GM18867 (cell line): ENCODE measurements around the gene TLE3.
"Not testable (repeated sequence)": the region's sequence is repeated elsewhere in the genome, so short reads cannot be mapped to it uniquely, and the experiment has no call there.

Source experiments
- ATAC-seq: cut with Tn5 transposase; IDR thresholded peaks from one replicate; pipeline ENCODE4 v1.9.1; 2021; ENCODE audit warnings: mild to moderate bottlenecking, moderate library complexity; ENCODE audit not compliant: unreplicated experiment

TLE3 gene

DNA sequence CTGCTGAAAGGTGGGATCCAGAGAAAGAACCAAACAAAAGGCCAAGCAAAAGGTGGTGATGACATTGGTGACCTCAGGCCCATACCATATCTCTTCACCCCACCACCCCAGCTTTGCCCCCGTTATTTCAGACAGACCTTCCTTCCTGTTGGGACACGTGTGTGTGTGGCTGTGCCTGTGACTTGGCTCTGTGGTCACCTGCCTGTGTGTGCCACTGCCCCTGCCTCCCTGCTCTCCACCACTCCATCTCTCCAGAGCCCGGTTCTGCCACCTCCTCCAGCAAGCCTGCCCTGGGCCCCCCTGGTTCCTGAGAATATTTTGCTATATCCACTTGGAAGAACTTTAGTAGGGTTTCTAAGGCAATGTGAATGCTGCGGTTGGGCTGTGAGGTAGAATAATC lies 28.6 kb upstream of the TLE3 start:
- no peak for ATAC-seq

DNA sequence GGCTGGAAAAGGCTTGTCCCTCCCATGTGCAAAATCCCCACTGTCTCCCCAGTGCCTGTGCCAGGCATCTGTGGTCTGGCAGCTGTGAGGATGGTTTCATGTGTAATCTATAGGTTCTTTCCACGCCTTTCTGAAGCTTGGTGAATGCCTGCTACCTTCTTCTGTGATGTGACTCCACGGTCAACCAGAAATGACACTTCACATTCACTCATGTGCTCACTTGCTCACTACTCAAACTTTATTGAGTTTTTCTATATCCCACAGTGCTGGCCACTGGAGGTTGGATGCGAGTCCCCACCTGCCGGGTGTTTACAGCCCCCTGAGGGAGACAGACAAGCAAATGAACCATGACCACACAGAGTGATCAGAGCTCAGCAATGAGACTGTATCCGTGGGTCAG lies 27.9 kb upstream of the TLE3 start:
- no peak for ATAC-seq

DNA sequence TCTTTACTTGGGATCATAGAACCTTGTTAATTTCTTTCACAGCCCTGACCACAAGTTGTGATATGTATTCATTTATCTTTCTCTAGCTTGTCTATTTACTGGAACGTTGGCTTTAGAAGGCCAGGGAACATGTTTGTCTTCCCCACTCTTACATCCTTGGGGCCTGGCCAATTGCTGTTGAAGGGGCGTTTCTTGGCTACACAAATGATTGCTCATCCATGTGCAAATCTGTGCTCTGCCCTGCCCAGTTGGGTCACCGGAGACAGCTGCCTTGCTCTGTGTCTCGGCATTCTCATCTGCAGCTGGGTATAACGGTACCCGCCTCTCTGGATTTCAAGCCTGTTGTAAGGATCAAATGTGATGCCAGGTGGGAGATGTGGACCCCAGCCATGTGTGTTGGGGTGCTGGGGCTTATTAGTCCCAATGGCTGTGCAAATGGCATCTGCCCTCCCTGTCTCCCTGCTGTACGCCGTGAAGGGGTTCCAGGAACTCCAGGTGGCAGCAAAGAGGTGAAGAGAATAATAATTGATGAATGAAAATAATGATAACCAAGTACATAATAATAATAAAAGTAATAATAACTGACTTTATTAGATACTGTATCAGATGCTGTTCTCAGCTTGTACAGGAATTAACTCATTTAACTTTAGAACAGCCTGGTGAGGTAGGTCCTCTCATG lies 24.0 kb upstream of the TLE3 start:
- no peak for ATAC-seq

DNA sequence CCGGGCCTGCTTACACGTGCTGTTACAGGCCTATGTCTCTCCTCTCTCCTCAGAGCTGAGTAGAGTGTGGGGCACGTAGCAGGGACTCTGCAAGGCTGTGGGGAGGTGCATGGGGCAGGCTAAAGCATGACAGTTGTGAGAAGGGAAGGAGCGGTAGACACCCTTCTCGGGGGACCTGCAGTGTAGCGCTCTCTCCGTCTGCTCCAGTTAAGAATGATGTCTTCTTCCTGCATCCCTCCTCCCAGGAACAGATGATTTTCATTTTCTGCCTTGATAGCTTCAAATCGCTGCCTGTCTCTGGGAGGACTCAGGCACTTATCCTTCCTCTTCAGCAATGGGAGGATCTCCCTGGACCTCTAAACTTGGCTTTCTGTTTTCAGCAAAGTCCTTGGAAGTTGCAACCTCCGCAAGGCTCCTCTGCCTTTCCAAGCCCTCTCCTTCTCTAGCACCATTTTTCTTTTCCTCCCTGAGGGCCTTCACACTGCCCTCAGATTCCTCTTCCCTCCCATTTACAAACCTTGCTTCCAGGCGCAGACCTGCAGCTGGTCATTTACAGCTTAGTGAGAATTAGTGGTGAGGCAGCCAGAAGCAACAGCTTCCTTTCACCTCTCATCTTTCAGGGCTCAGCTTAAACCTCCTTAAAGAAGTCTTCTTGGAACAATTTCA lies 23.4 kb upstream of the TLE3 start:
- no peak for ATAC-seq

DNA sequence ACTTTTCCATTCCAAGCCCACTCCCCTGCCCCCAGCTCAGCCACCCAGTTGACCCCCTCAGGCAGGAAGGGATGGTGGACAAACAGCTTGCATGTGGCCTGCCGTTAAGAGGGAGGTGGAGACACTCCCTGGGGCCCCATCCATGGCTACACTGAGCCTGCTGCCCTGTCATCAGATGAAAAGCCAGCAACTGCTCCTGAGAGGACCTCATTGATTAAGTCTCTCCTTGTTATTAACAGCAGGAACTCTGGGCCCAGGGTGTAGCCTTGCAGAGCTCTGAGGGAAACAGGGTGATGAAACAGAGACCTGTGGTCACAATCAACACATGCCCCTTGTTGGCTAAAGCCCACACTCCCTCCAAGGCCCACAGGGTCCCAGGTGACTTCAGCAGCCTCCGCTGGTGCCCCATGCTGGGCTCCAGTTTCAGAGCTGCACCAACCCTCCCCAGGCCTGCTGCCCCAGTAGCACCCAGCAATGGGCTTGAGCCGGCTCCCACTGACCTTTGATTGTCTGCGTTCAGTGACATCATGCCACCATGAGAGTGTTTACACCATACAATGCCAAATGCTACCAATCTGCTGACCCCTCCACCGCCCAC lies 22.3 kb upstream of the TLE3 start:
- no peak for ATAC-seq

DNA sequence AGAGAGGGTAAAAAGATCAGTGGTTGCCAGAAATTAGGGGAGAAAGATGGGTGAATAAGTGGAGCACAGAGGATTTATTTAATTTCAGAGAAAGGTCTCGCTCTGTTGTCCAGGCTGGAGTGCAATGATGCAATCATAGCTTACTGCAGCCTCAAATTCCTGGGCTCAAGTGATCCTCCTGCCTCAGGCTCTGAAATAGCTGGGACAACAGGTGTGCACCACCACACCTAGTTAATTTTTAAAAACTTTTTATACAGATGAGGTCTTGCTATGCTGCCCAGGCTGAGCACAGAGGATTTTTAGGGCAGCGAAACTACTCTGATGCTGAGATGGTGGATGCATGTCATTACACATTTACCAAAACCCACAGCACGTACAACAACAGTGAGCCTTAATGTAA lies 20.9 kb upstream of the TLE3 start:
- no peak for ATAC-seq

DNA sequence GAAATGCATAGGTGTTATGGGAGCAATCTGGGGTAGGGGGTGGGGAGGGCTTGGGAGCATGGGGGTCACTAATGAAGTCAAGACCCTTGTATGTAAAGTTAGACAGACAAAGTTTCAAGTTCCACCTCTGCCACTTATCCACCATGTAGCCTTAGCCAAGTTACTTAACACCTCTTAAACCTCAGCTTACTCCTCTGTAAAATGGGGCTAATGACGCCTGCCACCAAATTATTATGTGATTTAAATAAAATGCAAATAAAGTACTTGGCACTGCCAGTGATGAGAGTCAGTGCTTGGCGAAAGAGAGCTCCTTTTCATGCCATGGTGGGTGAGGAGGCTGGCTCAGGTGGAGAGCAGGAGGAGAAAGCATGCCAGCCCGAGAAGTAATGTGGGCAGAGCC lies 18.6 kb upstream of the TLE3 start:
- no peak for ATAC-seq

DNA sequence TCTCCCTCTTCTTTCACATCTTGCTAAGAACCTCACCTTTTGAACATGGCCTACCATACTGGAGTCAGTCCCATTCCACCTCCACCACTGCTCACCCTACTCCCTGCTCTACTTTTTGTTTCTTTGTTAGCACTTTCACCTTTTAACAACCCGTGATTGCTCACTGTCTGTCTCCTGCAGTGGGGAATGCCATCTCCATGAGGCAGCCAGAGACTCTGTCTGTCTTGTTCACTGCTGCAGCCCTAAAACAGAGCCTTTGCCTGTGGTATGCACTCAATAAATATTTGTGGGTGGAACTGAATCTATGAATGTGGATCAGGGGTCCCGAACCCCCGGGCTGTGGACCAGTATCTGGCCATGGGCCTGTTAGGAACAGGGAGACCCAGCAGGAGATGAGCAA lies 16.5 kb upstream of the TLE3 start:
- no peak for ATAC-seq

DNA sequence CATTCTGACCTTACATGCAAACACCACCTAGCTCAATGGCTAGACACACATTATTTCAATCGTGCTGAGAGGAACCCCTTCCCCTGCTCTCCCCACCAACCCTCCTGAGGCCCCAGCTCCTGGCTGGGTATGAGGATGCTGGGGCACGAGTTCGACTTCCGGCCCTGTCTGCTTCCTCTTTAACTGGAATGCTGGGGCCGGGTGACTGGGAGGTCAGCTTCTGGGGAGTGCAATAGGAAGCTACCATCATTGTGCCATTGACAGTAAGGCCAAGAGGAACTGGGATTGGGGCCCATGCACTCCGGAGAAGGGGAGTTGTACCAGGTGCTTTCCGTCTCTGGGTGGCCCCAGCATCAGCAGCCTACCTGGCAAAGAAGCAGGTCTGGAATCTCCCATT lies 15.6 kb upstream of the TLE3 start:
- no peak for ATAC-seq

DNA sequence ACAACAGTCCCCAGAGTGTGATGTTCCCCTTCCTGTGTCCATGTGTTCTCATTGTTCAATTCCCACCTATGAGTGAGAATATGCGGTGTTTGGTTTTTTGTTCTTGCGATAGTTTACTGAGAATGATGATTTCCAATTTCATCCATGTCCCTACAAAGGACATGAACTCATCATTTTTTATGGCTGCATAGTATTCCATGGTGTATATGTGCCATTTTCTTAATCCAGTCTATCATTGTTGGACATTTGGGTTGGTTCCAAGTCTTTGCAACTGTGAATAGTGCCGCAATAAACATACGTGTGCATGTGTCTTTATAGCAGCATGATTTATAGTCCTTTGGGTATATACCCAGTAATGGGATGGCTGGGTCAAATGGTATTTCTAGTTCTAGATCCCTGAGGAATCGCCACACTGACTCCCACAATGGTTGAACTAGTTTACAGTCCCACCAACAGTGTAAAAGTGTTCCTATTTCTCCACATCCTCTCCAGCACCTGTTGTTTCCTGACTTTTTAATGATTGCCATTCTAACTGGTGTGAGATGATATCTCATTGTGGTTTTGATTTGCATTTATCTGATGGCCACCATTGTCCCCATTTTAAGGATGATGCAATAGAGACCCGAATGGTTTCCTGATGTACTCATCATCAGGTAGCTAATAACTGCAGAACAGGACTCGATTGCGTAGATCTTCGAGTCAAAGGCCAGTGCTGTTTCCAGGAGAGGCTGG lies 15.0 kb upstream of the TLE3 start:
- ATAC-seq: not testable (repeated sequence)

DNA sequence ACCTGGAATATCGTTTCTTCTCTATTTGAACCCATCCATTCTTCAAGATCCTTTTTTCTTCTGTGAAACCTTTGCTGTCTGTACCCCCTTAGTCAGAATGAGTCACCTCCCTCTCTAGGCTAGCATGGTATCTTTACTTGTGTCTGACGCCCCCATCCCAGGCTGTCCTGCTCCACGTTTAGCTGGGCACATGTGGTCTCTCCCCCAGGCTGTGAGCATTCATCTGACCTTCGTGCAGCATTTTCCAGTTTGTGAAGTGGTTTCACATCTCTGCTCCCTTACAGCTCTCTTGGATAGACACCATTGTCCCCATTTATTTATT lies 14.3 kb upstream of the TLE3 start:
- no peak for ATAC-seq

DNA sequence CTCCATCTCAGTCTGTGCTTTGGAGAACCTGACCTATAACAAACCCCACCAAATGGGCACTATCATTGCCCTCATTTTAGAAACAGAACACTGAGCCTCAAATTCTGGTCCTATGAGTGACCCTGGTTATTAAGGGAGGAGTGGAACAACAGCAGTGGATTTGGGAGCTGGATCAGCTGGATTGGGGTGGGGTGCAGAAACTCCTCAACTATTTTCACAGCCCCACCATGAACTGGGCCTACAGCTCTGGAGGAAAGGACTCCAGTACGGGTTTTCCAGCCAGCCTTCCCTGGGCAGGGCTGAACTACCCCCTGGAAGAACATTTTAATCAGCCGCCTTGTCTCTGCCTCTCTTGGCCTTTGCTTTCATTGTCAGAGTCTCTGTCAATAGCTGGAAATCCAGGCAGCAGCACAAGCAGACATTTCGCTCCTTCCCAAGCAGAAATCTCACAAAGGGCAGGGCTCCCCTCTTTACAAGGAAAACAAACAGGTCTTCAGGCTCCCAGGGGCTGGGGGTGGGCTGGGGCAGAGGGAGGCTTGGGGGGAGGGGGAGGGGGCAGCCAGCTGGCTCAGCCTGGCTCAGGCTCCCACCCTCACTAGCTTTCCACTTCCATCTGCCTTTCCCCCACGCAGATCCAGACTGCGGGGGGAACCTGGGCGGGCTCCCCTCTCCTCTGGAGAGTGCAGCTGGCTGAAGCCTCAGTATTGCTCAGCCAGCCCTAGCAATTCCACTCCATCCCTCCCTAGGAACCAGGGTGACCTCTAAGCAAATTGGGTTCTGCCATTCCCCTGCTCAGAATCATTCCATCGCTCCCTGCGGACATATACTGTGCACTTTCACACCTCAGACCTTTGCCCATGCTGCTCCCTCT lies 13.7 kb upstream of the TLE3 start:
- no peak for ATAC-seq

DNA sequence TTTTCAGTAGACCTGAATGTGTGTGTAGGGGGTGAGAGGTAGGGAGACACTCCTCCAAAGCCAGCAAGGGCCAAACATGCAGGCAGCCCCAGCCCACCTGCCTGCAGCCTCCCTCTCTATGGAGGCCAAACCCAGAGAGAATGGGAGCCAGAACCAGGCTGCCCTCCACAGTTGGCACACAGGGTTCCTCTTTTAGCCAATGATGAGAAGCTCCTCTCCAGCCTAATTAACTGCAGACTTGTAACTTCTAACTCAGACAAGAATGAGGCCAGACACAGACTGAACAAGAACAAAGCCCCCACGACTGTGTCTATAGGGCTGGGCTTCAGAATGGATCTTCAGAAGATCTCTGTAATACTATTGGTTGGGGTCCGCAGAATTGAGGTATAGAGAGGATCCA lies 12.3 kb upstream of the TLE3 start:
- no peak for ATAC-seq

DNA sequence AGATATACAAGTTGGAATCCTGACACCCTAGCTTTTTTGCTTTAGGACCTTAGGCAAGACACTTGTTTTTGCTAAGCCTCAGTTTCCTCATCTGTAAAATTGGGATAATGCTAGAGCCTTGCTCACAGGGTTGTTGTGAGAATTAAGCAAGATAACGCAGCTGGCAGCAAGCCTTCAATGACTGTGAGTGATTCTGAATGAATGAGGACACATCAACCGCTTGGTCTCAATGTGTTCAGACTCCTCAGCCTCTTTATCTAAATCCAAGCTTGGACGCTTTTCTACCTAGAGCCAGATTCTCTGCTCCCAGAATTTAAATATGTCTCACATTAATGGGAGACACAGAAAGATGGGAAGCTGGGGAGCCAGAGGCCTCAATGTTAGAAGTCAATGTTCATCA lies 11.8 kb upstream of the TLE3 start:
- no peak for ATAC-seq

DNA sequence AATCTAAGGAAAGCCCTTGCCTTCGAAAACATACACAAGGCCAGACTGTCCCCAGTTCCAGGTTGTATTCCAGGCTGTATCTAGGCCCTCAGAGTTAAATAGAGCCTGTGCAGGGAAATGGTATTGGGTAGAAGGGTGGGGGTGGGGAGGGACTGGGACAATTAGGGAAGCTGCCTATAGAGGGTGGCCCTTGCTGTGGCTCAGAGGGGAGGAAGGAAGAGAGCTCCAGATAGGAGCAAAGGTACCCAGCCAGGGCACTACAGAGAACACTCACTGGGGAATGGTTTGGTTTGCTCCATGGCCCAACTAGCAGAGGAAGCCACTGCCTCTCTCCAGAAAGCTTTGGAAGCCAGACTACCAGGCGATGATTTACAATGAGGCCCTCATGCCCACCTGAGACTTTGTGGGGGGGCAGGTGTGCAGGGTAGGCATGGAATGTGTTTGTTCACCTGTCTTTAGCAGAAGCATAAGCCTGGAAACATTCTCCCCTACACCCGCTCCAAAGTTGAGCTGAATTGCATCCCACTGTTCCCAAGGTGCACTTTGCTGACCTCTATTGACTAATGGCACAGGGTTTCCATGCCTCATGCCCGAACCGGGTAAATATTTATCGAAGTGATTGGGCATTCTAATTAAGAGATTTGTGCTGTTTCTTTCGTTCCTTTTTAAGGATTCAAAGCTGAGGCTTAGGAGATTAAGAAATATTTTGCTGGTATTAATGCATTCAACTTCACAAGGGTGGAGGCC lies 6.3 kb upstream of the TLE3 start:
- ATAC-seq: no peak

DNA sequence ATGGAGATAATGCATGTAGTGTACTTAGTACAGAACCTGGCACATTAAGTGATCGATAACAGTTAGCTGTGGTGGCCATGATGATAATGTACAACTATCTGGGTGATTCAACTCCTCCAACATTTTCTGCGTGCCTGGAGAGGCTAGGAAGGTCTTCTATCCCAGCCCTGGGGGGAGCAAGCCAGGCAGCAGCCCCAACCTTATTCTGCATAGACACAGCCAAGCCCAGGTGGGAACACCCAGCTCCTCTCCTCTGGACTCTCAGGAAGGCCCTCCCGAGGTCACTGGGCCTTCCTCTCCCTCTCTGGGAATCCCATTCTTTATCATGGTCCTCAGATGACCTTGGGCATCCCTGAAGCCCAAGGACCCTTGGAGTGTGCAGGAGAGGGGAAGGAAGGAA lies 5.1 kb upstream of the TLE3 start:
- no peak for ATAC-seq

DNA sequence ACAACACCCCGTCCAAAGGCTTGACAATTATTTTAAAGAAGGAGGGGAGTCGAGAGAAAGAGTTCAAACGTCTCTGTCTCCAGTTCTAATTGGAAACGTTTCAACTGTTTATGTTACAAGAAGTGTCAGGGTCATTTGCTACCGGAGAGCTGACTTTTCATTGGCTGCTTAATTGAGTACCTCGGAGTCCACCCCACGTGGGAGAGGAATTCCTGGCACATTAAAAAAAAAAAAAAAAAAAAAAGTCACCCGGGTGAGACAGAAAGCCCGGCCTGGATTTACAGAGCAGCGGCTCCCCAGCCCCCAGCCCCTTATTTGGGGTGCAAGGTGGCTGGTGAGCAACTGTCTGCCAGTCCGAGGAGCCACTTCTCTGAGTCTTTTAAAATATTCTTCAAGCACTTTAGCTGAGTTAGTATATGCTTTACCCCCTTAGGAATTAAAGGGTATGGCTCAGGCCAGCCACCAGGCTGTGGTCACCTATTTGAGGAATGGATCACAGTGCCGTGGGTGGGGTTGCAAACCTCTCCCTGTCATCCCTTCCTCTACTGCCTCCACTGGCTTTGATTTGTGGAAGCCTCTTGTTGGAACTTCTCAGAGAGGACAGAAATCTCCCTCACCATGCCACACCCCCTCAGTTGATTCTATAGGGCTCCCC lies 3.9 kb upstream of the TLE3 start:
- no peak for ATAC-seq

DNA sequence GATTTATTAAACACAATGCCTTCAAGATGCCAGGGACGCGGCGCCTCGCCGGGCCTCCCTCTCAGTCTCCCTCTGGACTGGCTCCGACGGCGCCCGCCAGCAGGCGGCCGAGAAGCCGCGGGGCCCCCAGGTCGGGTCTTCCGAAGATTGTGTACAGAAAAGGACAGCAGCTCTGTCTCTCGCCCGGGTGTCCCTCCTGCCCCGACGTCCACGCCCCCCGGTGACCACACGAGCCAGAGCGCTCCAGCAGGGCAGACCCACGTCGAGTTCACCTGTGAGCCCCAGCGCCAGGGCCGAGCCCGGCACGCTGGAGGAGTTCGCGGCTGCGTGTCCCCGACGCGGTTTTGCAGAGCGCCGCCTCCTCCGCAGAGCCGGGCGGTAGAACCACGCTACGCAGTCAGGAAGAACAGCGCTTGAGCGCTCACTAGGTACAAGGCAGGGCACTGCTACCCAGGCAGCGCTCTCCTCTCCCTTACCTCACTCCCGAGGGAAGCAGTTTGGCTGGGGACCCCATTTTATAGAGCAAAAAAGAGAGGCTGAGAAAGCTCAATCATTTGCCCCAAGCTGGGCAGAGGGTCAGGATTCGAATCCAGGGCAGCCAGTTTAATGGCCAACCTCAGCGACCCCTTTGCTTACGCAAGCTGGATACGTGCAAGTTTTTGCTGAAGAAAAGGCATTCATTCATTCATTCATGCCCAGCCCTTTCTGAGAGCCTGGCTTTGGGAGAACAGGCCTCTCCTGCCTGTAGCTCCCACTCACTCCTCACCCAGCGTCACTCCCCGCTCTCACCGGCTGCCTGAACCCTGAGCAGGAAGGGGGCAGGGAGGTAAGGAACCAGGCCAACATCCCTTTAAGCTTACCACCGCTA lies 3.0 kb upstream of the TLE3 start:
- no peak for ATAC-seq

DNA sequence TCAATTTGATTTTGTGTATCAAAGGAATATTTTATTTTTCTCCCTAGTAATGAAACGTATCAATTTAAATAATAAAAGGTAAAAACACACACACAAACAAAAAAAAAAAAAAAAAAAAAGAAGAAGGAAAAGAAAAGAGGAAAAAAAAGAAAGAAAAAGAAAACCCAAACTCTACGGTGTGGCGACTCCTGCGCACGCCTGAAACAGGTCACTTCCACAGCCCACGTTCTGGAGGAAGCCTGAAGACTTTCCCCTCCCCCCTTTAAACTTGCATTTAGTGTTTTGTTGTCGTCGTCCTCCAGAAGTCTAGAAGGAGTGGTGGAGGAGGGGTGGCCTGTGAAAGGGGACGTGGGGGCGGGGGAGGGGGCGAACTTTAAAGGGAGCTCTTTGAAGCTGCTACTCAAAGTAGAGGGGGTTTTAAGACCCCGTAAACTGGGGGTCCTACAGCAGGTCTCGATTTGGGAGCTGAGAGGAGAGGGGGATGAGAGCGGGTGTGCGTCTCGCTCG lies 2.3 kb upstream of the TLE3 start:
- no peak for ATAC-seq
